ENCODE results near the gene SLC9C1.
A peak's percentile ranks its signal among the peaks of the same experiment; 100 is the strongest.

Gene SLC9C1

GRCh38 chr3:112138219-112138969, 155.6 kb downstream of the SLC9C1 start:
- Mint-ChIP-seq H3K27me3 (no peaks in the 10 kb centered on the region), H3K4me1 (peaks cover 43% of the 10 kb centered on the region), H3K9me3 (peaks cover 3% of the 10 kb centered on the region), H3K4me3 (no peak overlapping the region), H3K36me3 (no peaks in the 10 kb centered on the region), H3K27ac (no peak overlapping the region)
- CTCF ChIA-PET: interaction anchor here (0.5 to 4.5 kb wide), 15 partner anchors 9 to 381 kb away, joined by 3 to 35 read pairs (median 4); partner anchors contain the start of genes CD200 and SLC9C1
- DNase-seq: no peak

- no peak for DNase-seq
- Mint-ChIP-seq H3K4me3 (no peak overlapping the region), H3K27ac (no peak overlapping the region), H3K27me3 (no peaks in the 10 kb centered on the region), H3K9me3 (no peaks in the 10 kb centered on the region), H3K36me3 (no peaks in the 10 kb centered on the region), H3K4me1 (peaks cover 46% of the 10 kb centered on the region)
- CTCF ChIA-PET: interaction anchor here (0.5 to 4.5 kb wide), 21 partner anchors 9 to 383 kb away, joined by 3 to 35 read pairs (median 4); partner anchors contain the start of gene SLC9C1
Observed at GRCh38 chr3:112137781-112138180, 156.2 kb downstream of the SLC9C1 start.

GRCh38 chr3:112136959-112137693, 156.9 kb downstream of the SLC9C1 start:
- Mint-ChIP-seq H3K27ac (no peak overlapping the region), H3K27me3 (no peaks in the 10 kb centered on the region), H3K9me3 (no peaks in the 10 kb centered on the region), H3K4me1 (peaks cover 52% of the 10 kb centered on the region), H3K36me3 (no peaks in the 10 kb centered on the region), H3K4me3 (no peak overlapping the region)
- peak; percentile 65 for DNase-seq
- CTCF ChIA-PET: interaction anchor here (0.6 to 4.5 kb wide), 23 partner anchors 9 to 445 kb away, joined by 3 to 35 read pairs (median 4); partner anchors contain the start of gene SLC9C1

GRCh38 chr3:112136046-112136445, 158.0 kb downstream of the SLC9C1 start:
- CTCF ChIA-PET: interaction anchor here (0.6 to 4.5 kb wide), 10 partner anchors 8 to 873 kb away, joined by 3 to 35 read pairs (median 4); partner anchors contain the start of gene SLC9C1
- Mint-ChIP-seq H3K27ac (no peak overlapping the region), H3K36me3 (peaks cover 1% of the 10 kb centered on the region), H3K4me1 (peaks cover 59% of the 10 kb centered on the region), H3K9me3 (no peaks in the 10 kb centered on the region), H3K4me3 (no peak overlapping the region), H3K27me3 (no peaks in the 10 kb centered on the region)
- DNase-seq: no peak

GRCh38 chr3:112134335-112135124, 159.5 kb downstream of the SLC9C1 start:
- Mint-ChIP-seq H3K27ac (peak overlapping the region; percentile 92), H3K27me3 (no peaks in the 10 kb centered on the region), H3K9me3 (no peaks in the 10 kb centered on the region), H3K4me1 (peaks cover 73% of the 10 kb centered on the region), H3K4me3 (no peak overlapping the region), H3K36me3 (peaks cover 12% of the 10 kb centered on the region)
- DNase-seq: peak; percentile 40
- CTCF ChIA-PET: interaction anchor here (1.6 kb wide), 1 partner anchor 23 kb away, joined by 6 read pairs; no protein-coding TSS in a partner anchor

GRCh38 chr3:112133626-112134334, 160.2 kb downstream of the SLC9C1 start:
- peak overlapping the region; percentile 87 for H3K4me3 Mint-ChIP-seq
- H3K4me1 Mint-ChIP-seq: peaks cover 80% of the 10 kb centered on the region
- peak overlapping the region; percentile 92 for H3K27ac Mint-ChIP-seq
- CTCF ChIA-PET: interaction anchor here (1.6 kb wide), 1 partner anchor 22 kb away, joined by 6 read pairs; no protein-coding TSS in a partner anchor
- no peaks in the 10 kb centered on the region for H3K9me3 Mint-ChIP-seq
- H3K27me3 Mint-ChIP-seq: no peaks in the 10 kb centered on the region
- no peak for DNase-seq
- H3K36me3 Mint-ChIP-seq: peaks cover 15% of the 10 kb centered on the region

GRCh38 chr3:112132975-112133448, 161.0 kb downstream of the SLC9C1 start, which contains the start of gene GCSAM:
Gene GCSAM, minus strand, starts transcription at chr3:112133248. Its CDS starts 128 bp downstream, at chr3:112133120.
- peak; percentile 71 for DNase-seq
- H3K36me3 Mint-ChIP-seq: peaks cover 21% of the 10 kb centered on the region
- no peaks in the 10 kb centered on the region for H3K27me3 Mint-ChIP-seq
- H3K4me1 Mint-ChIP-seq: peaks cover 88% of the 10 kb centered on the region
- peak within 1 kb of the TSS; percentile 92 for H3K27ac Mint-ChIP-seq
- CTCF ChIA-PET: interaction anchor here (0.9 to 1.6 kb wide), 6 partner anchors 12 to 172 kb away, joined by 3 to 7 read pairs (median 4); partner anchors contain the start of gene SLC9C1
- no peaks in the 10 kb centered on the region for H3K9me3 Mint-ChIP-seq
- H3K4me3 Mint-ChIP-seq: peak within 1 kb of the TSS; percentile 87

- Mint-ChIP-seq H3K27ac (peak overlapping the region; percentile 92), H3K36me3 (peaks cover 21% of the 10 kb centered on the region), H3K4me3 (peak overlapping the region; percentile 87), H3K27me3 (no peaks in the 10 kb centered on the region), H3K9me3 (no peaks in the 10 kb centered on the region), H3K4me1 (peaks cover 92% of the 10 kb centered on the region)
- DNase-seq: no peak
- CTCF ChIA-PET: interaction anchor here (0.9 to 1.6 kb wide), 6 partner anchors 11 to 172 kb away, joined by 3 to 7 read pairs (median 4); partner anchors contain the start of gene SLC9C1
Observed at GRCh38 chr3:112132554-112132953, 161.5 kb downstream of the SLC9C1 start.

GRCh38 chr3:112132088-112132487, 161.9 kb downstream of the SLC9C1 start:
- H3K27ac Mint-ChIP-seq: peak overlapping the region; percentile 9
- H3K9me3 Mint-ChIP-seq: no peaks in the 10 kb centered on the region
- peaks cover 21% of the 10 kb centered on the region for H3K36me3 Mint-ChIP-seq
- CTCF ChIA-PET: interaction anchor here (1.1 to 1.9 kb wide), 6 partner anchors 11 to 173 kb away, joined by 3 to 7 read pairs (median 4); partner anchors contain the start of gene SLC9C1
- H3K4me3 Mint-ChIP-seq: peak overlapping the region; percentile 87
- peaks cover 93% of the 10 kb centered on the region for H3K4me1 Mint-ChIP-seq
- H3K27me3 Mint-ChIP-seq: no peaks in the 10 kb centered on the region
- no peak for DNase-seq

- Mint-ChIP-seq H3K4me3 (peak overlapping the region; percentile 57), H3K27ac (peak overlapping the region; percentile 50), H3K4me1 (peaks cover 94% of the 10 kb centered on the region)
Observed at GRCh38 chr3:112131111-112131510, 162.9 kb downstream of the SLC9C1 start.

GRCh38 chr3:112130638-112130993, 163.4 kb downstream of the SLC9C1 start:
- DNase-seq: no peak
- Mint-ChIP-seq H3K9me3 (no peaks in the 10 kb centered on the region), H3K27me3 (no peaks in the 10 kb centered on the region), H3K36me3 (peaks cover 35% of the 10 kb centered on the region), H3K27ac (peak overlapping the region; percentile 79), H3K4me3 (no peak overlapping the region), H3K4me1 (peaks cover 94% of the 10 kb centered on the region)
- CTCF ChIA-PET: interaction anchor here (1.9 kb wide), 1 partner anchor 19 kb away, joined by 7 read pairs; no protein-coding TSS in a partner anchor

More at GRCh38 chr3:112131111-112131510, 162.9 kb downstream of the SLC9C1 start:
- CTCF ChIA-PET: interaction anchor here (1.9 kb wide), 1 partner anchor 19 kb away, joined by 7 read pairs; no protein-coding TSS in a partner anchor
- H3K9me3 Mint-ChIP-seq: no peaks in the 10 kb centered on the region
- no peaks in the 10 kb centered on the region for H3K27me3 Mint-ChIP-seq
- DNase-seq: no peak
- peaks cover 30% of the 10 kb centered on the region for H3K36me3 Mint-ChIP-seq

- Mint-ChIP-seq H3K27ac (peak overlapping the region; percentile 79), H3K4me3 (no peak overlapping the region), H3K4me1 (peaks cover 94% of the 10 kb centered on the region), H3K27me3 (no peaks in the 10 kb centered on the region), H3K9me3 (no peaks in the 10 kb centered on the region), H3K36me3 (peaks cover 40% of the 10 kb centered on the region)
- DNase-seq: no peak
- CTCF ChIA-PET: interaction anchor here (1.4 to 1.9 kb wide), 2 partner anchors 8 to 18 kb away, joined by 3 to 7 read pairs; no protein-coding TSS in a partner anchor
Observed at GRCh38 chr3:112129925-112130637, 163.9 kb downstream of the SLC9C1 start.
